ENCODE results near the gene ARFRP1.

DNA sequence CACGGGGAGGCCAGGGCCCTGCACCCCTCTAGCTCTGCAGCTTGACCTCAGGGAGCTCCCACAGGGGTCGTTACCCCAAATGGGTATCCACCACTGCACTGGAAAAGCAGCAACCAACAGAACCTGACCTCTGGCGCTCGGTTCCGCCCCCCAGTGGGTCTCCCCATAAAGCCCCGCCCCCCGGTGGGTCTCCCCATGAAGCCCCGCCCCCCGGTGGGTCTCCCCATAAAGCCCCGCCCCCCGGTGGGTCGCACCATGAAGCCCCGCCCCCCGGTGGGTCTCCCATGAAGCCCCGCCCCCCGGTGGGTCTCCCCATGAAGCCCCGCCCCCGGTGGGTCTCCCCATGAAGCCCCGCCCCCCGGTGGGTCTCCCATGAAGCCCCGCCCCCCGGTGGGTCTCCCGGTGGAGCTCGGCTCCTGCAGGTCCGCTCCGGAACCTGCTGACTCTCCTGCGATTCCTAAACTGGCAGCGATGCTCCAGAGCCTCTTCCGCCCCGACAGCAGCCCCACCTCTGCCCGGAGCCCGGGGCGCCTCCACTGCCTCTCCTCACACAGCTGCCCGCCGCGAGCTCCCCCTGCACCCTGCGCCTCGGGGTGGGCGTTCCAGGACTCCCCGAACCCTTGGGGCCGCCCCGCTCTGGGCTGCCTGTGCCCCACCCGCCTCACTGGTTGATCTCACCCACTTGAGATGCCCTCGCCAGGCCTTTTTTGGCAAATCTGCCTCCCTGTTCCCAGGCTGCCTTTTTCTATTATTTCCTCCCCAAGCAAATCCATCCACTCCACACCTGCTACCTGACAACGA, 43.9 kb upstream of the ARFRP1 start:
- TF ChIP-seq, protein P1, sequence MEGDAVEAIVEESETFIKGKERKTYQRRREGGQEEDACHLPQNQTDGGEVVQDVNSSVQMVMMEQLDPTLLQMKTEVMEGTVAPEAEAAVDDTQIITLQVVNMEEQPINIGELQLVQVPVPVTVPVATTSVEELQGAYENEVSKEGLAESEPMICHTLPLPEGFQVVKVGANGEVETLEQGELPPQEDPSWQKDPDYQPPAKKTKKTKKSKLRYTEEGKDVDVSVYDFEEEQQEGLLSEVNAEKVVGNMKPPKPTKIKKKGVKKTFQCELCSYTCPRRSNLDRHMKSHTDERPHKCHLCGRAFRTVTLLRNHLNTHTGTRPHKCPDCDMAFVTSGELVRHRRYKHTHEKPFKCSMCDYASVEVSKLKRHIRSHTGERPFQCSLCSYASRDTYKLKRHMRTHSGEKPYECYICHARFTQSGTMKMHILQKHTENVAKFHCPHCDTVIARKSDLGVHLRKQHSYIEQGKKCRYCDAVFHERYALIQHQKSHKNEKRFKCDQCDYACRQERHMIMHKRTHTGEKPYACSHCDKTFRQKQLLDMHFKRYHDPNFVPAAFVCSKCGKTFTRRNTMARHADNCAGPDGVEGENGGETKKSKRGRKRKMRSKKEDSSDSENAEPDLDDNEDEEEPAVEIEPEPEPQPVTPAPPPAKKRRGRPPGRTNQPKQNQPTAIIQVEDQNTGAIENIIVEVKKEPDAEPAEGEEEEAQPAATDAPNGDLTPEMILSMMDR (conservative IDR thresholded peaks at IDR 0.05; ENCODE audit: low read length), result no peak
- TF ChIP-seq EZH2phosphoT487 (IDR thresholded peaks at IDR 0.05; ENCODE audit: borderline replicate concordance, low read depth, low read length), result no peak
